Heart left ventricle (tissue), 16 donors: Measurements from ENCODE around the gene SEC14L1. TPM values are rescaled to one million over a fixed set of nuclear protein-coding genes. Genes with fewer than 3 reads are reported as not detected.

Experiments
- ATAC-seq, 4 donors: fragments of 200-7000 bp; cut with Tn5 transposase; one replicate each; pipeline ENCODE4 v1.9.1; 2020 to 2022; ENCODE audit warnings: moderate library complexity in 4 of 4, mild to moderate bottlenecking in 3 of 4, moderate number of reproducible peaks in 1 of 4
- DNase-seq, 5 donors: peaks; one replicate each; pipeline ENCODE4 v3.0.0-alpha.2; 2020
- H3K27ac ChIP-seq, 12 donors: fragments of 200-600 bp; sonication (generic) in 4 of 12; one replicate each; pipeline versions ENCODE4 v1.5.0 to v1.8.0; 2016 to 2022; ENCODE audit warnings: mild to moderate bottlenecking in 2 of 12
- H3K27me3 ChIP-seq, 9 donors: fragments of 200-600 bp; sonication (generic) in 2 of 9; one replicate each; pipeline versions ENCODE4 v1.5.1 to v1.8.0; 2016 to 2022; ENCODE audit warnings: mild to moderate bottlenecking in 3 of 9
- H3K36me3 ChIP-seq, 9 donors: fragments of 200-600 bp; sonication (generic) in 2 of 9; one replicate each; pipeline versions ENCODE4 v1.5.0 to v1.8.0; 2018 to 2022; ENCODE audit warnings: mild to moderate bottlenecking in 2 of 9
- H3K4me1 ChIP-seq, 12 donors: fragments of 200-600 bp; sonication (generic) in 4 of 12; one replicate each; pipeline versions ENCODE4 v1.5.0 to v1.8.0; 2016 to 2022; ENCODE audit warnings: mild to moderate bottlenecking in 3 of 12
- H3K4me3 ChIP-seq, 12 donors: fragments of 200-600 bp; sonication (generic) in 4 of 12; one replicate each; pipeline versions ENCODE4 v1.5.0 to v1.8.0; 2017 to 2022; ENCODE audit warnings: mild to moderate bottlenecking in 9 of 12, moderate library complexity in 4 of 12
- H3K9me3 ChIP-seq, 12 donors: fragments of 200-600 bp; sonication (generic) in 4 of 12; one replicate each; pipeline versions ENCODE4 v1.5.0 to v1.8.0; 2016 to 2022; ENCODE audit warnings: mild to moderate bottlenecking in 1 of 12
- POLR2A ChIP-seq, 2 donors: fragments of 450-650 bp; IDR thresholded peaks; one replicate each; pipeline ENCODE4 v1.6.1; 2017; ENCODE audit warnings: antibody characterized with exemption in 2 of 2, mild to moderate bottlenecking in 2 of 2, moderate library complexity in 2 of 2
- WGBS, 4 donors: extraction: QIAGEN DNeasy Blood & Tissue Kit in 2 of 4; methylation state at CpG; one replicate each; pipeline versions ENCODE4 v1.1.5 to v1.1.7; 2013 to 2018; 5-methylcytosine and 5-hydroxymethylcytosine counted together
- intact Hi-C, 10 donors: fragments of 100-400 bp; cut with DNase I; formaldehyde crosslinking; loops; one replicate each; pipeline versions ENCODE4 v1.11.1 to v1.14.2; 2022
- polyA plus RNA-seq, 2 donors: library from polyadenylated mRNA; stranded (reverse); fragments of 200-250 nt; gene quantifications; one replicate each; pipeline ENCODE4 v1.2.3, GENCODE V29; 2013
- total RNA-seq, 9 donors: library from RNA; depleted of rRNA in 2 of 9; stranded (reverse); fragments of >200 nt in 2 of 9; fragmentation: NEBNext Ultra II Directional in 3 of 9; extraction: Animal tissue kit (Norgen Biotek cat#: 25700) in 3 of 9; gene quantifications; one replicate each; pipeline versions ENCODE4 v1.1.0 to v1.2.4, GENCODE V29; 2016 to 2023
- TF ChIP-seq, protein P1 (sequence below), 12 donors: fragments of 200-600 bp; sonication (generic) in 4 of 12; IDR thresholded peaks; one replicate each; pipeline versions ENCODE4 v1.5.0 to v1.8.0; 2018 to 2022; ENCODE audit warnings: antibody characterized with exemption in 12 of 12, mild to moderate bottlenecking in 5 of 12
- donor health status: ischemic (EF 13 %, LVEDD 7.1; RV severe dilation, severe dysfunction).
- donor health status: healthy with polysubstance abuse.
- donor health status: DM: no; HTN: yes; CAD: no.
- donor health status: DM: no; HTN: no; CAD: no.
- donor health status: ischemic (EF 25% LVEDD 6.9; RV normal size, moderate dysfunction).
- donor health status: ischemic (EF 25% LVEDD 5.7; RV mildly dilated, moderate dysfunction).
- donor health status: healthy.
- donor health status: DM: yes; HTN: yes; CAD: no.
- donor health status: ischemic (EF 35%, LVEDD 5.7; RV mildly dilated, moderate dysfunction).
- donor health status: nonischemic (EF 11% LVEDD 7.7; RV severe dilation, severe dysfunction).
- donor health status: DM: yes; HTN: yes; CAD: no.
- donor health status: PGD.
- donor health status: ischemic (EF 29% LVEDD 5.4; RV normal size, mild dysfunction).
- donor health status: nonischemic (EF 23%, LVEDD 6.1; RV moderate dilation, normal function).

The SEC14L1 gene
- total and polyA plus RNA-seq, 11 donors = 26.6 to 116 (median 53.7) TPM

DNA sequence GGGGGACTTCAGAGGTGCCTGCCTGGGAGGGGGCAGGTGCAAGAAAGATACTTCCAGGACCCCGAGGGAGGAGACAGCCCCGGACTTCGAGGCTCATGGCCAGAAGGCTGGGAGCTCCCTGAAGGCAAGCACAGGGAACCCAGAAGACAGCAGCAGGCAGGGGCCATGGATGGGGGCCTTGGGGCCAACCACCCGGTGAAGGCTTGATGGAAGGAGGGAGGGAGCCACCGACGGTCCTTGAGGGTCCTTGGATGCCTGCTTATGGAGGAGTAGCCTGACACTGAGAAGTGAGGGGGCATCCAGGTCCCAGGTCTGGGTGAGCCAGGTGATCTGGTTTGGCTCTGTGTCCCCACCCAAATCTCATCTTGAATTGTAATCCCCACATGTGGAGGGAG is 89.7 kb downstream of the SEC14L1 start:
- H3K4me3 ChIP-seq = no peak overlapping the region
- no peaks in the 10 kb centered on the region for H3K36me3 ChIP-seq
- 84 to 94% (median 90%) methylated on average over 3 to 6 of the region's 6 CpGs for WGBS, 4 donors
- intact Hi-C loops = no loop called here
- H3K4me1 ChIP-seq = peaks cover 0 to 22% (median 4%) of the 10 kb centered on the region in 12 donors
- TF ChIP-seq, protein P1, sequence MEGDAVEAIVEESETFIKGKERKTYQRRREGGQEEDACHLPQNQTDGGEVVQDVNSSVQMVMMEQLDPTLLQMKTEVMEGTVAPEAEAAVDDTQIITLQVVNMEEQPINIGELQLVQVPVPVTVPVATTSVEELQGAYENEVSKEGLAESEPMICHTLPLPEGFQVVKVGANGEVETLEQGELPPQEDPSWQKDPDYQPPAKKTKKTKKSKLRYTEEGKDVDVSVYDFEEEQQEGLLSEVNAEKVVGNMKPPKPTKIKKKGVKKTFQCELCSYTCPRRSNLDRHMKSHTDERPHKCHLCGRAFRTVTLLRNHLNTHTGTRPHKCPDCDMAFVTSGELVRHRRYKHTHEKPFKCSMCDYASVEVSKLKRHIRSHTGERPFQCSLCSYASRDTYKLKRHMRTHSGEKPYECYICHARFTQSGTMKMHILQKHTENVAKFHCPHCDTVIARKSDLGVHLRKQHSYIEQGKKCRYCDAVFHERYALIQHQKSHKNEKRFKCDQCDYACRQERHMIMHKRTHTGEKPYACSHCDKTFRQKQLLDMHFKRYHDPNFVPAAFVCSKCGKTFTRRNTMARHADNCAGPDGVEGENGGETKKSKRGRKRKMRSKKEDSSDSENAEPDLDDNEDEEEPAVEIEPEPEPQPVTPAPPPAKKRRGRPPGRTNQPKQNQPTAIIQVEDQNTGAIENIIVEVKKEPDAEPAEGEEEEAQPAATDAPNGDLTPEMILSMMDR (IDR thresholded peaks at IDR 0.05) = no peak
- no peak for TF ChIP-seq POLR2A (IDR thresholded peaks at IDR 0.05)
- H3K27me3 ChIP-seq = no peaks in the 10 kb centered on the region
- DNase-seq (no peak), ATAC-seq (no peak)
- H3K9me3 ChIP-seq = peaks cover 0 to 2% (median 0%) of the 10 kb centered on the region in 12 donors
- H3K27ac ChIP-seq = no peak overlapping the region

- 93 to 95% (median 94%) methylated on average over 11 of the region's 11 CpGs for WGBS, 4 donors
- H3K4me3 ChIP-seq = no peak overlapping the region
- TF ChIP-seq, protein P1 (IDR thresholded peaks at IDR 0.05) = no peak
- TF ChIP-seq POLR2A (IDR thresholded peaks at IDR 0.05) = no peak
- DNase-seq (no peak), ATAC-seq (no peak)
- peaks cover 0 to 30% (median 6%) of the 10 kb centered on the region in 12 donors for H3K4me1 ChIP-seq
- H3K27ac ChIP-seq = no peak overlapping the region
- intact Hi-C loops = no loop called here
- H3K27me3 ChIP-seq = no peaks in the 10 kb centered on the region
- no peaks in the 10 kb centered on the region for H3K36me3 ChIP-seq
- no peaks in the 10 kb centered on the region for H3K9me3 ChIP-seq
Measured at GRCh38 chr17:77231076-77231871, 90.5 kb downstream of the SEC14L1 start.

DNA sequence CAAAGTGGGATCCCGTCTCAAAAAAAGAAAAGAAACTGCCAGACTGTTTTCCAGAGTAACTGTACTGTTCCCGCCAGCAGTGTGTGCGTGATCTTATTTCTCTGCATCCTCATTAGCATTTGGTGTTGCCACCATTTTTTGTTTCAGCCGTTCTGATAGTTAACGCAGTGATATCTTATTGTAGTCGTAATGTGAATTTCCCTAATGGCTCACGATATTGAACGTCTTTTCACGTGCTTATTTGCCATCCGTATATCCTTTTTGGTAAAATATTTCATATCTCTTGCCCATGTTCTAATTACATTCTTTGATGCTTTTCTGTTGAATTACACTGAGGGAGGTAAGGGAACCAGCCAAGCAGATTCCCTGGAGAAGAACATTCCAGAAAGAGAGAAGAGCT is 92.4 kb downstream of the SEC14L1 start:
- no peaks in the 10 kb centered on the region for H3K27me3 ChIP-seq
- peak overlapping the region in 2 of 12 donors; percentile 8 to 85 for H3K27ac ChIP-seq
- H3K4me1 ChIP-seq = peaks cover 0 to 31% (median 7%) of the 10 kb centered on the region in 12 donors
- ATAC-seq (no peak), DNase-seq (no peak)
- intact Hi-C loops = no loop called here
- no peaks in the 10 kb centered on the region for H3K36me3 ChIP-seq
- TF ChIP-seq, protein P1 (IDR thresholded peaks at IDR 0.05) = no peak
- TF ChIP-seq POLR2A (IDR thresholded peaks at IDR 0.05) = no peak
- WGBS, 4 donors = 95 to 97% (median 97%) methylated on average over 10 of the region's 10 CpGs
- no peaks in the 10 kb centered on the region for H3K9me3 ChIP-seq
- H3K4me3 ChIP-seq = no peak overlapping the region

DNA sequence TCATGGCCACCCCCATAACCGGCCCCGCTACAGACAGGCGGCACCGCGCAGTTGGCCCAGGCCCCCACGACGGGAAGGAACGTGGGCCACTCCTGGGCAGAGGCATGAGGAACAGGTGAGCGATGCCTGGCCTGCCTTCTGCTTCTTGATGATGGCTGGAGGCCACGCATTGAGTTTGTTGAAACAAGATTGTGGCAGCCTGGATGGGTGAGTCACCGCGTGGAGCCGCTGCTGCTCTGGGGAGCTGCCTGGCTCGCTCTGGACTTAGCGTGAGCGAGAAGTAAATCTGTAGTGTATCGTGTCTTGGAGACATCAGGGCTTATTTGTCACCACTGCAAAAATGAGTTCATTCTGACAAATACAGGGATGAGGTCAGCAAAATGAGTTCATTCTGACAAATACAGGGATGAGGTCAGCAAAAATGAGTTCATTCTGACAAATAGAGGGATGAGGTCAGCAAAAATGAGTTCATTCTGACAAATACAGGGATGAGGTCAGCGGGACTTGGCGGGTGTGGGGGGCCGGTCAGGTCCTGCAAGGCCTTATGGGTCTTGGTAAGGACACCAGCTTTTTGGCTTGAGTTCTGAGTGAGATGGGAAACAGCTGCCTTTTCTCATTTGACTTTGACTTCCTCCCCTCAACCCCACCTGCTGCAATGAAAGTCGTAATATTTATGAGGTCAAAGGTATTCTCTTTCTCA is 93.0 kb downstream of the SEC14L1 start:
- no peak overlapping the region for H3K4me3 ChIP-seq
- H3K27ac ChIP-seq = peak overlapping the region in 3 of 12 donors; percentile 9 to 85 (median 68)
- H3K4me1 ChIP-seq = peaks cover 0 to 31% (median 6%) of the 10 kb centered on the region in 12 donors
- H3K36me3 ChIP-seq = no peaks in the 10 kb centered on the region
- ATAC-seq = peak in 2 of 4 donors; percentile 50 to 76
- no peak for TF ChIP-seq POLR2A (IDR thresholded peaks at IDR 0.05)
- TF ChIP-seq, protein P1 (IDR thresholded peaks at IDR 0.05) = no peak
- H3K9me3 ChIP-seq = no peaks in the 10 kb centered on the region
- DNase-seq = no peak
- intact Hi-C loops = no loop called here
- H3K27me3 ChIP-seq = no peaks in the 10 kb centered on the region
- WGBS, 4 donors = 77 to 87% (median 83%) methylated on average over 17 to 21 of the region's 21 CpGs
